Measurements from ENCODE around the gene STAT5B.
A peak's percentile ranks its signal among the peaks of the same experiment; 100 is the strongest.
"Not testable (repeated sequence)": the region's sequence is repeated elsewhere in the genome, so short reads cannot be mapped to it uniquely, and the experiment has no call there.

STAT5B gene

GRCh38 chr17:42266918-42267766 lies 9.0 kb downstream of the STAT5B start:
- DNase-seq (ENCODE audit: low spot score) = no peak

GRCh38 chr17:42266462-42266861 lies 9.7 kb downstream of the STAT5B start:
- no peak for DNase-seq (ENCODE audit: low spot score)

GRCh38 chr17:42264366-42264765 lies 11.8 kb downstream of the STAT5B start:
- not testable (repeated sequence) for DNase-seq (ENCODE audit: low spot score)

- no peak for DNase-seq (ENCODE audit: low spot score)
These were observed 15.9 kb downstream of the STAT5B start for GRCh38 chr17:42260318-42260717.

GRCh38 chr17:42255445-42255844 lies 20.7 kb downstream of the STAT5B start:
- no peak for DNase-seq (ENCODE audit: low spot score)

- DNase-seq (ENCODE audit: low spot score) = no peak
These were observed 22.6 kb downstream of the STAT5B start for GRCh38 chr17:42253578-42253977.

GRCh38 chr17:42252597-42253550 lies 23.3 kb downstream of the STAT5B start:
- DNase-seq (ENCODE audit: low spot score) = no peak

GRCh38 chr17:42251115-42251514 lies 25.1 kb downstream of the STAT5B start:
- DNase-seq (ENCODE audit: low spot score) = peak; percentile 20

- no peak for DNase-seq (ENCODE audit: low spot score)
These were observed 26.3 kb downstream of the STAT5B start for GRCh38 chr17:42249681-42250446.

- DNase-seq (ENCODE audit: low spot score) = peak; percentile 88
These were observed 27.6 kb downstream of the STAT5B start for GRCh38 chr17:42248351-42249179.

- no peak for DNase-seq (ENCODE audit: low spot score)
These were observed 28.5 kb downstream of the STAT5B start for GRCh38 chr17:42247734-42248133.

GRCh38 chr17:42246515-42246914 lies 29.7 kb downstream of the STAT5B start:
- no peak for DNase-seq (ENCODE audit: low spot score)

- not testable (repeated sequence) for DNase-seq (ENCODE audit: low spot score)
These were observed 31.0 kb downstream of the STAT5B start for GRCh38 chr17:42245183-42245582.

- DNase-seq (ENCODE audit: low spot score) = not testable (repeated sequence)
These were observed 32.1 kb downstream of the STAT5B start for GRCh38 chr17:42244116-42244515.

- no peak for DNase-seq (ENCODE audit: low spot score)
These were observed 32.7 kb downstream of the STAT5B start for GRCh38 chr17:42243493-42243982.

- no peak for DNase-seq (ENCODE audit: low spot score)
These were observed 34.3 kb downstream of the STAT5B start for GRCh38 chr17:42241871-42242270.

GRCh38 chr17:42240863-42241262 lies 35.3 kb downstream of the STAT5B start:
- DNase-seq (ENCODE audit: low spot score) = not testable (repeated sequence)

GRCh38 chr17:42240201-42240600 lies 36.0 kb downstream of the STAT5B start:
- no peak for DNase-seq (ENCODE audit: low spot score)

GRCh38 chr17:42239576-42239975 lies 36.6 kb downstream of the STAT5B start:
- DNase-seq (ENCODE audit: low spot score) = not testable (repeated sequence)

- DNase-seq (ENCODE audit: low spot score) = no peak
These were observed 39.4 kb downstream of the STAT5B start for GRCh38 chr17:42236760-42237159.

- DNase-seq (ENCODE audit: low spot score) = no peak
These were observed 42.2 kb downstream of the STAT5B start for GRCh38 chr17:42233994-42234393.
